Jurkat, Clone E6-1 (cell line): ENCODE measurements around the gene SH3GL3.

Experiments
- DNase-seq: peaks from one replicate; pipeline ENCODE4 v3.0.0-alpha.2; 2011; ENCODE audit warnings: low read depth, low spot score
- H3K4me3 ChIP-seq: 2 replicates; pipeline ENCODE4 v1.5.1; 2011; ENCODE audit warnings: mild to moderate bottlenecking, low read length, control low read depth, moderate library complexity

SH3GL3 gene

GRCh38 chr15:83653639-83654378 lies 206.7 kb downstream of the SH3GL3 start, which contains the start of gene ADAMTSL3:
TSS of gene ADAMTSL3 (plus strand) at chr15:83654123. CDS start at chr15:83655762, 1,639 bp downstream.
- DNase-seq, result no peak
- no peak within 1 kb of the TSS for H3K4me3 ChIP-seq

GRCh38 chr15:83654379-83655236 lies 207.5 kb downstream of the SH3GL3 start:
- no peak overlapping the region for H3K4me3 ChIP-seq

GRCh38 chr15:83655237-83655616 lies 208.1 kb downstream of the SH3GL3 start:
- no peak overlapping the region for H3K4me3 ChIP-seq
- DNase-seq, result no peak

More at GRCh38 chr15:83654379-83655236, 207.5 kb downstream of the SH3GL3 start:
- DNase-seq, result no peak

GRCh38 chr15:83656192-83656591 lies 209.1 kb downstream of the SH3GL3 start:
- H3K4me3 ChIP-seq, result no peak overlapping the region

GRCh38 chr15:83656943-83657528 lies 209.9 kb downstream of the SH3GL3 start:
- no peak for DNase-seq
- H3K4me3 ChIP-seq, result no peak overlapping the region

More at GRCh38 chr15:83656192-83656591, 209.1 kb downstream of the SH3GL3 start:
- no peak for DNase-seq

GRCh38 chr15:83657549-83657948 lies 210.4 kb downstream of the SH3GL3 start:
- peak; percentile 12 for DNase-seq
- no peak overlapping the region for H3K4me3 ChIP-seq

- DNase-seq, result no peak
- H3K4me3 ChIP-seq, result no peak overlapping the region
These were observed 211.6 kb downstream of the SH3GL3 start for GRCh38 chr15:83658430-83659416.

- no peak overlapping the region for H3K4me3 ChIP-seq
- no peak for DNase-seq
These were observed 212.3 kb downstream of the SH3GL3 start for GRCh38 chr15:83659417-83659812.

- no peak for DNase-seq
- H3K4me3 ChIP-seq, result no peak overlapping the region
These were observed 218.3 kb downstream of the SH3GL3 start for GRCh38 chr15:83665480-83665879.
